GM10847 (cell line): ENCODE data around the gene AKT3.

ENCODE experiments used
- POLR2A ChIP-seq: IDR thresholded peaks from 2 replicates; pipeline ENCODE4 v1.6.1; 2011; ENCODE audit not compliant: insufficient read length; ENCODE audit errors: extremely low read depth

Gene AKT3

GRCh38 chr1:243475966-243476365 lies 374.1 kb downstream of the AKT3 start:
- no peak for TF ChIP-seq POLR2A

GRCh38 chr1:243474906-243475305 lies 375.1 kb downstream of the AKT3 start:
- TF ChIP-seq POLR2A: no peak

GRCh38 chr1:243474136-243474881 lies 375.7 kb downstream of the AKT3 start:
- no peak for TF ChIP-seq POLR2A

- TF ChIP-seq POLR2A: no peak
Observed at GRCh38 chr1:243473227-243474135, 376.6 kb downstream of the AKT3 start.

- TF ChIP-seq POLR2A: no peak
Observed at GRCh38 chr1:243471754-243472745, 378.0 kb downstream of the AKT3 start.

GRCh38 chr1:243471026-243471685 lies 378.9 kb downstream of the AKT3 start:
- TF ChIP-seq POLR2A: no peak

GRCh38 chr1:243470502-243470901 lies 379.5 kb downstream of the AKT3 start:
- no peak for TF ChIP-seq POLR2A

GRCh38 chr1:243469497-243469896 lies 380.5 kb downstream of the AKT3 start:
- no peak for TF ChIP-seq POLR2A

- no peak for TF ChIP-seq POLR2A
Observed at GRCh38 chr1:243465738-243466137, 384.3 kb downstream of the AKT3 start.

GRCh38 chr1:243465081-243465480 lies 385.0 kb downstream of the AKT3 start:
- TF ChIP-seq POLR2A: no peak

GRCh38 chr1:243462929-243463697 lies 386.9 kb downstream of the AKT3 start:
- TF ChIP-seq POLR2A: no peak

GRCh38 chr1:243461700-243462099 lies 388.3 kb downstream of the AKT3 start:
- TF ChIP-seq POLR2A: no peak

GRCh38 chr1:243459059-243459458 lies 391.0 kb downstream of the AKT3 start:
- no peak for TF ChIP-seq POLR2A
